ENCODE measurements around the gene GTF2H4.

DNA sequence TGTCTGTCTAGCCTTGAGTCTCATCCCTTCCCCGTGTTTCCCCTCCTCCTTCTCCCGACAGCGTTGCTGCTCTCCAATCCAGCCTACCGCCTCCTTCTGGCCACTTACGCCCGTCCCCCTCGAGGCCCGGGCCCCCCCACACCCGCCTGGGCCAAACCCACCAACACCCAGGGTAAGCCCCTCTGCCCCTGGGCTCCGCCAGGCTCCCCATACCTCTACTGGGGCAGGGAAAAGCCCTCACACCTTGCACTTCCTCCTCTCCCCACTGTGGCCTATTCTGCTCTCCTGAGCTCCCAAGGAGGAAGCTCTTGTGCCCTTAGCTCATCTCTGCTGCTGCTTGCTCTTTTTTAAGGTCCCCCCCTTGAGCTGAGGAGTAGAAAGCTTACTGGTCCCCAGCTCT, 12.7 kb upstream of the GTF2H4 start:
- TF ChIP-seq, protein P1, sequence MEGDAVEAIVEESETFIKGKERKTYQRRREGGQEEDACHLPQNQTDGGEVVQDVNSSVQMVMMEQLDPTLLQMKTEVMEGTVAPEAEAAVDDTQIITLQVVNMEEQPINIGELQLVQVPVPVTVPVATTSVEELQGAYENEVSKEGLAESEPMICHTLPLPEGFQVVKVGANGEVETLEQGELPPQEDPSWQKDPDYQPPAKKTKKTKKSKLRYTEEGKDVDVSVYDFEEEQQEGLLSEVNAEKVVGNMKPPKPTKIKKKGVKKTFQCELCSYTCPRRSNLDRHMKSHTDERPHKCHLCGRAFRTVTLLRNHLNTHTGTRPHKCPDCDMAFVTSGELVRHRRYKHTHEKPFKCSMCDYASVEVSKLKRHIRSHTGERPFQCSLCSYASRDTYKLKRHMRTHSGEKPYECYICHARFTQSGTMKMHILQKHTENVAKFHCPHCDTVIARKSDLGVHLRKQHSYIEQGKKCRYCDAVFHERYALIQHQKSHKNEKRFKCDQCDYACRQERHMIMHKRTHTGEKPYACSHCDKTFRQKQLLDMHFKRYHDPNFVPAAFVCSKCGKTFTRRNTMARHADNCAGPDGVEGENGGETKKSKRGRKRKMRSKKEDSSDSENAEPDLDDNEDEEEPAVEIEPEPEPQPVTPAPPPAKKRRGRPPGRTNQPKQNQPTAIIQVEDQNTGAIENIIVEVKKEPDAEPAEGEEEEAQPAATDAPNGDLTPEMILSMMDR (IDR thresholded peaks at IDR 0.05): no peak
- no peak for TF ChIP-seq POLR2A (IDR thresholded peaks at IDR 0.05)
